GM10266 (cell line): ENCODE measurements around the gene SERTAD1.
A peak's percentile ranks its signal among the peaks of the same experiment; 100 is the strongest.
"Not testable (repeated sequence)": the region's sequence is repeated elsewhere in the genome, so short reads cannot be mapped to it uniquely, and the experiment has no call there.

Source experiments
- DNase-seq: peaks from one replicate; pipeline ENCODE4 v3.0.0; 2012; ENCODE audit errors: extremely low spot score
- TF ChIP-seq, protein P1 (sequence below): IDR thresholded peaks from 2 replicates; pipeline ENCODE4 v1.5.1; 2012; ENCODE audit warnings: mild to moderate bottlenecking, low read depth; ENCODE audit not compliant: control insufficient read depth, insufficient read depth; ENCODE audit errors: missing control alignments

The SERTAD1 gene

DNA sequence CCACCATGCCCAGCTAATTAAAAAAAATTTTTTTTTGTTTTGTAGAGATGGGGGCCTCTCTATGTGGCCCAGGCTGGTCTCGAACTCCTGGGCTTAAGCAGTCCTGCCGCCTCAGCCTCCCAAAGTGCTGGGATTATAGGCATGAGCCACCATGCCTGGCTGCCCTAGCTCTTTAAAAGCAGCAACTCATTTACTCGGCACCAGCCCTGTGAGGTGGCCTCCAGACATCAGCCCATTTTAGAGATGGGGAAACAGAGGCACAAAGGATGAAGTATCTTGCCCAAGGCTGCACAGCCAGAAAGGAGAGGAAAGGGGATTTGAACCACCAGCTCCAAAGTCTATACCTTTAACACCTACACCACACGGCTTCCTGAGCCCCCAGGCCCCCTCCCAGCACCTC lies 12.9 kb downstream of the SERTAD1 start:
- no peak for DNase-seq
- TF ChIP-seq, protein P1, sequence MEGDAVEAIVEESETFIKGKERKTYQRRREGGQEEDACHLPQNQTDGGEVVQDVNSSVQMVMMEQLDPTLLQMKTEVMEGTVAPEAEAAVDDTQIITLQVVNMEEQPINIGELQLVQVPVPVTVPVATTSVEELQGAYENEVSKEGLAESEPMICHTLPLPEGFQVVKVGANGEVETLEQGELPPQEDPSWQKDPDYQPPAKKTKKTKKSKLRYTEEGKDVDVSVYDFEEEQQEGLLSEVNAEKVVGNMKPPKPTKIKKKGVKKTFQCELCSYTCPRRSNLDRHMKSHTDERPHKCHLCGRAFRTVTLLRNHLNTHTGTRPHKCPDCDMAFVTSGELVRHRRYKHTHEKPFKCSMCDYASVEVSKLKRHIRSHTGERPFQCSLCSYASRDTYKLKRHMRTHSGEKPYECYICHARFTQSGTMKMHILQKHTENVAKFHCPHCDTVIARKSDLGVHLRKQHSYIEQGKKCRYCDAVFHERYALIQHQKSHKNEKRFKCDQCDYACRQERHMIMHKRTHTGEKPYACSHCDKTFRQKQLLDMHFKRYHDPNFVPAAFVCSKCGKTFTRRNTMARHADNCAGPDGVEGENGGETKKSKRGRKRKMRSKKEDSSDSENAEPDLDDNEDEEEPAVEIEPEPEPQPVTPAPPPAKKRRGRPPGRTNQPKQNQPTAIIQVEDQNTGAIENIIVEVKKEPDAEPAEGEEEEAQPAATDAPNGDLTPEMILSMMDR: no peak

DNA sequence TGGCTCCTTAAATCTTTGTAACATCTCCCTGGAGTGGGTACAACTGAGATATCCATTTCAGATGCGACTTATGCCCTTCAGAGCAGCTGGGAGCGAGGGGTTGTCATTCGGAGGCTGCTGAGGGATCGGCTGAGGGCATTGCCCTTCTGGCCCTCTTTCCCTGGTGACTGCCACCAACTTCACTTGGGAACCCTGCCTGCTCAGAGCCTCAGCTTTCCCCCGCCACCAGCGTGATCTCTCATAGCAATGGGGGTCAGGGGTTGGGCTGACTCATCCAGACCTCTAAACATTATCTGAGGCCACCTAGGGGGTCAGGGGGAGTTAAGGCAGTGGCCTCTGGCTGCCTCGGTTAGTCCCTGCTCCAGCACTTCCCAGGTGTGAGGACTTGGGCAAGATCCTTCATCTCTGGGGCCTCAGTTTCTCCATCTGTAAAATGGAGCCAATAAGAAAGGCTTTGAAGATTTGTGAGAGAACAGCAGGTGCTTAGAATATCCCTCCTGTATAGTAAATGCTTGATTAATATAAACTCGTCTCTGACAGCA lies 13.8 kb downstream of the SERTAD1 start:
- DNase-seq: no peak
- TF ChIP-seq, protein P1: no peak

DNA sequence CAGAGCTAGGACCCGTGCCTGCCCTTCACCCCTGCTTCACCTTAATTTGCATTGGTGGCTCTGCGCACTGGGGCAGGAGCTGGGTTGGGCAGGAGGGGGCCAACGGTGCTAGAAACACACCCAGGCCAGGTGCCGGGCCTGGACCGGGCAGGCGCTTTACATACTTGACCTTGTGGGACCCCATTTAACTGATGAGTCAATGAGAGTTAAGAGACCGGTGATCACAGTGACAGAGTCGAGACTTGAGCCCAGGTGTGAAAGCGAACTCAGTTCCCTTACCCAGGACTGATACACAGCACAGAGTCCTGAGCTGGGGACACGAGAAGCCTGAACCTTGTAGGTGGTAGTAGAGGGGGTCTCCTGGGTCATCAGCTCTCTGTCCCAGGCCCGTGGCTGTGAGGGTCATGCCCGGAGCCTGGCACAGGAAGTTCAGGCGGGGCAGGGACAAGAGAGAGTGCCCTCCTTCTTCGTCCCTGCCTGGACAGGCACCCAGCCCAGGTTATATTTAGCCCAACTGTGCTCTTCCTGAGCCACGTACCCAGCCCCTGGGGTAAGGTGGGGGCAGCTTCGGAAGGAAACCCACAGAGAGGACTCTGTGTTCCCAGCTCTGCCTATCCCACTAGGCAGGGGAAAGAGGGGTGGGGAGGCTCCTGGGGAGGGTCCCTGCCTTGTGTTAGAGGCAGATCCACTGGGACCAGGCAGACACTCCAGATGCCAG lies 14.5 kb downstream of the SERTAD1 start:
- TF ChIP-seq, protein P1: no peak
- DNase-seq: no peak

DNA sequence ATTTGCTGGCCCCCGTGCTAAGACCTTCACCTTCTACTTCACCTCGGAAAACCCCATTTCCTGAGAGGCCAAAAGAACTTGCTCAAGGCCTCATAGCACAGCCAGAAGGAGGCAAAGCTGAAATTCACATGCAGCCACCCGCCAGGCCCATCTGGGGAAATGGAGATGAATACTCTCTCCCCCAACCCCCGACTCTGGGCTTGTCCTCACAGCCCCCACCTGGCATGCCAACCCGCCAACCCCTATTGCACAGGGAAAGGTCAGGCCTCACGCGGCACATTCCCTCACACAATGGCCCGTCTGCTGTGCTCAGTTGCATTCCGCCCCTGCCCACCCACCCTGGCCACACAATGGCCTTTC lies 15.8 kb downstream of the SERTAD1 start:
- DNase-seq: peak; percentile 37
- TF ChIP-seq, protein P1: no peak

DNA sequence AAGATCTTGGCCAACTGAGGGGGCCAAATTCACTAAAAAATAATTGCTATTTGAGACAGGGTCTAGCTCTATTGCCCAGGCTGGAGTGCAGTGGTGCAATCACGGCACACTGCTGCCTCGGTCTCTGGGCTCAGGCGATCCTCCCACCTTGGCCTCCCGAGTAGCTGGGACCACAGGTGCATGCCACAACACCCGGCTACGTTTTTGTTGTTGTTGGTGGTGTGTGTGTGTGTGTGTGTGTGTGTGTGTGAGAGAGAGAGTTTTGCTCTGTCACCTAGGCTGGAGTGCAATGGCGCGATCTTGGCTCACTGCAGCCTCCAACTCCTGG lies 17.2 kb downstream of the SERTAD1 start:
- DNase-seq: not testable (repeated sequence)

DNA sequence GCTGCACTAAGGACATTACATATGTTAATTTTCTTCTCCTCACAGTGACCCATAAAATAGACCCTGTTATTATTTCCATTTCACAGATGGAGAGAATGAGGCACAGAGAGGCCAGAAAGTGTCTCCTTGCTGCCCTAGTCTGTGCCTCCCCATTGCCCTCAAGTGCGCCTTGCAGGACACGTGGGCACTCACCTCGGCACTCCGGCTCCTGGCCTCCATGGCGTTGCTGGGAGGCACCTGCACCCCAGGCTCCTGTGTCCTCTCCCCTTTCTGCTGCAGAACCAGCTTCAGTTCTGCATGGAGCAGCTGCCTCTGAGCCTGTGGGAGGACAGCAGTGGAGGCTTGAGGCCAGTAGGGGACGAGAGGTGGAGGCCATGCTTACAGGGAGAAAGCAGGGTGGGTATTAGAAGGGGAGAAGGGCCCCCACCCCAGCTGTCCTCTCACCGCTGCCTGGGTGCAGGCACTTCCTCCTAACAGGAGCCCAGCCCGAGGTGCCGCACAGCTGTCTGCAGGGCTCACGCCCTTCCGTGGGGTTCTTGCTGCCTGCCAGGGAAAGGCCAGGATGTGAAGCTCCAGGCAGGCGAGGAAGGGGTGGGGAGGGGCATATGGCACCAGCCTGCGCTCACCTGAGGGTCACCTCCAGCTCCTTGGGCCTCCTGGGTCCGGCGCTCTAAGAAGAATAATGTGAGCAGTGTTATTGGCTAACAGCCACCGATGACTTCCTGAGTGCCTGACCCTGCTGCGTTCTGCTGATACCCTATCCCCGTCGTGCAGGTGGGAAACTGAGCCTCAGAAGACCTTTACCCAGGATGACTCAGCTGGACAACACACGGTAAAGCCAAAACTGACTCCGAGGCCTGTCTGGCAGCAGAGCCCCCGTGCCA lies 17.8 kb downstream of the SERTAD1 start:
- DNase-seq: no peak
- TF ChIP-seq, protein P1: no peak

DNA sequence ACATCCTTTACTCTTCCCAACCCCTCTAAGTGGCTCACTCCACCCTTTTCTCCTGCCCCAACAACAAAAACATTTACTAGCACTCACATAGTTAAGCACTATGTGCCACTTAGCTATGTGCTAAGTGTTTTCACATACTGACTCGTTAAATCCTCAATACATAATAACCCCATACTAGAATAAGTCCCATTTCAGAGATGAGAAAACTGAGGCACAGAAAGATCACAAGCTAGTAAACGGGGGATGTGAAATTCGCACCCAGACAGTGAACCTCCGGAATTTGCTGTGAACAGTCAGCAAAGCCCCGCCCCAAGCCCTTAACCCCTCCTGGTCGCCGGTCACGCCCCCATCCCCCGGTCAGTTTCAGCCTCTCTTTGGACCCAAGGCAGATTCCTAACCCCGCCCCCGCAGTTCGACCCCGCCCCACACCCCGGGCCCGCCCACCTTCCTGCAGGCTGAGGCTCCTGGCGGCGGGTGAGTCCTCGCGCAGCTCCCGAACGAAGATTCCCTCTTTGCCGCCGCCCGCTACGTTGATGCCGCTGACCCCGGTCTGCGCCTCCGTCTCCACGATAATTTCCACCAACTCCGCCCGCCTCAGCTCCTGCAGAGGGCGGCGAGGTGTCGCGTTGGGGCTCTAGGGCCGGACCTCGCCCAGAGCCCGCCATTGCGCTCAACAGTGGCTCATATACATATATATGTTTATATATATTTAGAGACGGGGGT lies 22.4 kb downstream of the SERTAD1 start:
- peak; percentile 97 for DNase-seq
- TF ChIP-seq, protein P1: no peak
